A673 (cell line): Measurements from ENCODE around the gene LRRC36. TPM values are rescaled to one million over a fixed set of nuclear protein-coding genes. Genes with fewer than 3 reads are reported as not detected.

Experiments
- BruUV-seq: library from RNA; stranded (reverse); fragments of 400-500 nt; replicated peaks from 2 replicates; lab custom pipeline; 2021; lab: Mats Ljungman, UMichigan
- CTCF ChIA-PET: fragments of 300-600 bp; sonication (Branson Sonifier 250); formaldehyde crosslinking; loops from one replicate; lab custom pipeline; 2022; ENCODE audit warnings: antibody characterized with exemption; lab: Charles Lee
- POLR2A ChIA-PET: fragments of 300-600 bp; sonication (Branson Sonifier 250); formaldehyde crosslinking; loops from one replicate; lab custom pipeline; 2022; ENCODE audit warnings: antibody characterized with exemption; ENCODE audit not compliant: low non-redundant PET; lab: Charles Lee
- DNase-seq: peaks from one replicate; pipeline ENCODE4 v3.0.0-alpha.2; 2015; ENCODE audit warnings: low spot score
- H3K27ac ChIP-seq: fragments of 200-600 bp; sonication (generic); 2 replicates; pipeline ENCODE4 v1.5.1; 2016; ENCODE audit warnings: mixed run types, low read depth, mild to moderate bottlenecking, mixed read lengths, antibody characterized with exemption, low read length; ENCODE audit not compliant: poor library complexity, severe bottlenecking
- H3K27me3 ChIP-seq: fragments of 200-600 bp; sonication (generic); replicated peaks from 2 replicates; pipeline ENCODE4 v1.6.1; 2017; ENCODE audit warnings: mixed run types, low read depth, mild to moderate bottlenecking, mixed read lengths, antibody characterized with exemption, low read length; ENCODE audit not compliant: insufficient read depth, poor library complexity
- H3K36me3 ChIP-seq: fragments of 200-600 bp; sonication (generic); 2 replicates; pipeline ENCODE4 v1.6.1; 2016; ENCODE audit warnings: mixed run types, mild to moderate bottlenecking, mixed read lengths, antibody characterized with exemption, low read length; ENCODE audit not compliant: insufficient read depth, poor library complexity, severe bottlenecking
- H3K4me1 ChIP-seq: fragments of 200-600 bp; sonication (generic); 2 replicates; pipeline ENCODE4 v1.6.1; 2017; ENCODE audit warnings: mixed run types, mild to moderate bottlenecking, mixed read lengths, antibody characterized with exemption, low read length; ENCODE audit not compliant: insufficient read depth, poor library complexity, severe bottlenecking
- H3K4me3 ChIP-seq: fragments of 200-600 bp; sonication (generic); 2 replicates; pipeline ENCODE4 v1.5.1; 2016; ENCODE audit warnings: low read depth, mixed run types, mild to moderate bottlenecking, mixed read lengths, low read length; ENCODE audit not compliant: poor library complexity, severe bottlenecking
- H3K9me3 ChIP-seq: fragments of 200-600 bp; sonication (generic); 2 replicates; pipeline ENCODE4 v1.6.1; 2016; ENCODE audit warnings: mixed run types, low read depth, mild to moderate bottlenecking, mixed read lengths, antibody characterized with exemption, low read length; ENCODE audit not compliant: poor library complexity, severe bottlenecking
- CTCF ChIP-seq: fragments of 300-800, 200-600 bp; sonication (generic); conservative IDR thresholded peaks from 2 replicates; pipeline ENCODE4 v1.5.1; 2017; ENCODE audit warnings: low read depth, mild to moderate bottlenecking, antibody characterized with exemption, low read length, moderate library complexity, mixed read lengths
- EZH2 ChIP-seq: fragments of 200-600 bp; sonication (generic); IDR thresholded peaks from 2 replicates; pipeline ENCODE4 v1.6.1; 2017; ENCODE audit warnings: borderline replicate concordance, low read depth, mild to moderate bottlenecking, mixed read lengths, antibody characterized with exemption, low read length; ENCODE audit not compliant: poor library complexity, severe bottlenecking
- intact Hi-C: fragments of 100-400 bp; cut with micrococcal nuclease; formaldehyde crosslinking; loops from one replicate; pipeline ENCODE4 v1.10.0; 2022; ENCODE audit not compliant: unreplicated experiment
- total RNA-seq: library from RNA; stranded (reverse); gene quantifications from 2 replicates; pipeline ENCODE4 v1.2.3, GENCODE V29; 2021

LRRC36 gene
- total RNA-seq, 1 experiment from 2014 or later: not detected

GRCh38 chr16:67283039-67283825 is 43.4 kb upstream of the LRRC36 start:
- BruUV-seq: no TSS peak
- Histone ChIP-seq H3K36me3 (no peaks in the 10 kb centered on the region), H3K27me3 (no peaks in the 10 kb centered on the region), H3K4me1 (no peaks in the 10 kb centered on the region), H3K27ac (no peak overlapping the region), H3K9me3 (no peaks in the 10 kb centered on the region), H3K4me3 (no peak overlapping the region)
- ChIA-PET CTCF (no interaction called here), POLR2A (no interaction called here)
- TF ChIP-seq CTCF (no peak), EZH2 (no peak)
- intact Hi-C loops: no loop called here
- no peak for DNase-seq

- BruUV-seq: no TSS peak
- no peaks in the 10 kb centered on the region for H3K4me1 ChIP-seq
These were observed 42.6 kb upstream of the LRRC36 start for GRCh38 chr16:67283826-67284555.

More at GRCh38 chr16:67283826-67284555, 42.6 kb upstream of the LRRC36 start:
- POLR2A ChIA-PET: no interaction called here
- no peak overlapping the region for H3K4me3 ChIP-seq
- no peak overlapping the region for H3K27ac ChIP-seq
- no peaks in the 10 kb centered on the region for H3K9me3 ChIP-seq
- no peaks in the 10 kb centered on the region for H3K36me3 ChIP-seq
- DNase-seq: no peak
- intact Hi-C loops: no loop called here
- H3K27me3 ChIP-seq: no peaks in the 10 kb centered on the region
- CTCF ChIA-PET: no interaction called here
- TF ChIP-seq CTCF (no peak), EZH2 (no peak)
